Gastrocnemius medialis (tissue), 4 donors: ENCODE data around the gene RPA3. TPM values are rescaled to one million over a fixed set of nuclear protein-coding genes. Genes with fewer than 3 reads are reported as not detected.

ENCODE experiments used
- ATAC-seq, 2 donors: fragments of 150-250 bp; one replicate each; pipeline ENCODE4 v1.9.1; 2016
- DNase-seq, 2 donors: peaks; one replicate each; pipeline ENCODE4 v3.0.0-alpha.2; 2019
- H3K27ac ChIP-seq, 4 donors: fragments of 200-600 bp; sonication (generic); 1 replicate in 1 of 4; 2 replicates in 3 of 4; pipeline ENCODE4 v1.5.1; 2016 to 2018; ENCODE audit warnings: mild to moderate bottlenecking in 2 of 4, moderate library complexity in 1 of 4
- H3K27me3 ChIP-seq, 3 donors: fragments of 200-600 bp; sonication (generic) in 2 of 3; 1 replicate in 1 of 3; 2 replicates in 2 of 3; pipeline versions ENCODE4 v1.5.1 to v1.6.0; 2016 to 2019; ENCODE audit warnings: mild to moderate bottlenecking in 1 of 3, moderate library complexity in 1 of 3
- H3K36me3 ChIP-seq, 2 donors: fragments of 200-600 bp; sonication (generic) in 1 of 2; one replicate each; pipeline ENCODE4 v1.5.1; 2017 to 2018
- H3K4me1 ChIP-seq, 2 donors: fragments of 200-600 bp; sonication (generic) in 1 of 2; one replicate each; pipeline ENCODE4 v1.5.1; 2016 to 2017; ENCODE audit warnings: mild to moderate bottlenecking in 2 of 2
- H3K4me3 ChIP-seq, 4 donors: fragments of 200-600 bp; sonication (generic) in 3 of 4; 1 replicate in 1 of 4; 2 replicates in 3 of 4; pipeline ENCODE4 v1.5.1; 2016 to 2019; ENCODE audit warnings: mild to moderate bottlenecking in 2 of 4
- H3K9me3 ChIP-seq, 3 donors: fragments of 200-600 bp; sonication (generic) in 2 of 3; 1 replicate in 1 of 3; 2 replicates in 2 of 3; pipeline ENCODE4 v1.5.1; 2016 to 2019
- CTCF ChIP-seq, 5 experiments: fragments of 450-650 bp in 3 of 5; fragments of 200-600 bp in 2 of 5; sonication (generic) in 2 of 5; IDR thresholded peaks in 4 of 5; conservative IDR thresholded peaks in 1 of 5; 1 replicate in 4 of 5; 2 replicates in 1 of 5; pipeline ENCODE4 v1.5.1; 2016 to 2019; ENCODE audit warnings: antibody characterized with exemption in 5 of 5, mild to moderate bottlenecking in 3 of 5, moderate library complexity in 3 of 5
- POLR2A ChIP-seq, 2 donors: fragments of 450-650 bp; IDR thresholded peaks; one replicate each; pipeline ENCODE4 v1.6.1; 2017; ENCODE audit warnings: antibody characterized with exemption in 2 of 2, mild to moderate bottlenecking in 2 of 2, moderate library complexity in 2 of 2
- in situ Hi-C, 4 donors: fragments of 200-750 bp; cut with MboI; loops; one replicate each; pipeline versions ENCODE4 v1.15.0 to v1.8.0; 2017; ENCODE audit warnings: low sequenced_read_pairs in 4 of 4
- intact Hi-C: fragments of 100-400 bp; cut with DNase I; formaldehyde crosslinking; loops from one replicate; pipeline ENCODE4 v1.15.1; 2023; ENCODE audit warnings: low total_unique reads
- total RNA-seq, 4 donors: library from RNA; depleted of rRNA; stranded (reverse); fragments of >200 nt; gene quantifications; one replicate each; pipeline versions ENCODE4 v1.1.0 to v1.2.3, GENCODE V29; 2016

Gene RPA3
- total RNA-seq, 4 donors from 2014 or later: 4.7 to 14.3 (median 12.5) TPM

- Histone ChIP-seq H3K4me3 (no peak overlapping the region), H3K36me3 (no peaks in the 10 kb centered on the region), H3K27ac (no peak overlapping the region), H3K9me3 (no peaks in the 10 kb centered on the region), H3K4me1 (peaks cover 5 to 6% of the 10 kb centered on the region in 2 donors), H3K27me3 (no peaks in the 10 kb centered on the region)
- intact Hi-C loops (no loop called here), in situ Hi-C loops (loop anchor here in 2 of 4 donors (10.0 to 25.0 kb wide), 2 partner anchors 67 to 461 kb away; no protein-coding TSS in a partner anchor)
- TF ChIP-seq POLR2A (IDR thresholded peaks at IDR 0.05) (no peak), CTCF (IDR thresholded peaks at IDR 0.05 in 4 of 5, conservative IDR thresholded peaks at IDR 0.05 in 1 of 5) (no peak)
- no peak for ATAC-seq
- no peak for DNase-seq
Measured at GRCh38 chr7:7751243-7752092, 33.1 kb upstream of the RPA3 start.

- DNase-seq (no peak), ATAC-seq (no peak)
- Histone ChIP-seq H3K27ac (no peak overlapping the region), H3K27me3 (no peaks in the 10 kb centered on the region), H3K36me3 (no peaks in the 10 kb centered on the region), H3K9me3 (no peaks in the 10 kb centered on the region), H3K4me3 (no peak overlapping the region), H3K4me1 (peaks cover 5 to 8% of the 10 kb centered on the region in 2 donors)
- TF ChIP-seq POLR2A (IDR thresholded peaks at IDR 0.05) (no peak), CTCF (IDR thresholded peaks at IDR 0.05 in 4 of 5, conservative IDR thresholded peaks at IDR 0.05 in 1 of 5) (no peak)
- in situ Hi-C loops: loop anchor here in 2 of 4 donors (10.0 to 25.0 kb wide), 2 partner anchors 66 to 462 kb away; no protein-coding TSS in a partner anchor
- intact Hi-C loops: no loop called here
Measured at GRCh38 chr7:7750571-7751242, 32.3 kb upstream of the RPA3 start.

- Histone ChIP-seq H3K4me3 (no peak overlapping the region), H3K36me3 (no peaks in the 10 kb centered on the region), H3K9me3 (no peaks in the 10 kb centered on the region), H3K27ac (no peak overlapping the region), H3K27me3 (no peaks in the 10 kb centered on the region), H3K4me1 (peaks cover 4 to 15% of the 10 kb centered on the region in 2 donors)
- TF ChIP-seq CTCF (IDR thresholded peaks at IDR 0.05 in 4 of 5, conservative IDR thresholded peaks at IDR 0.05 in 1 of 5): no peak
- TF ChIP-seq POLR2A (IDR thresholded peaks at IDR 0.05): no peak
- DNase-seq (no peak), ATAC-seq (no peak)
- intact Hi-C loops (no loop called here), in situ Hi-C loops (no loop called here)
Measured at GRCh38 chr7:7746458-7746857, 28.1 kb upstream of the RPA3 start.

GRCh38 chr7:7745966-7746365 is 27.6 kb upstream of the RPA3 start:
- in situ Hi-C loops (no loop called here), intact Hi-C loops (no loop called here)
- H3K4me3 ChIP-seq: no peak overlapping the region
- ATAC-seq (no peak), DNase-seq (no peak)
- H3K4me1 ChIP-seq: peaks cover 0 to 15% of the 10 kb centered on the region in 2 donors
- H3K27ac ChIP-seq: no peak overlapping the region
- no peaks in the 10 kb centered on the region for H3K27me3 ChIP-seq
- no peaks in the 10 kb centered on the region for H3K9me3 ChIP-seq
- H3K36me3 ChIP-seq: no peaks in the 10 kb centered on the region
- no peak for TF ChIP-seq CTCF (IDR thresholded peaks at IDR 0.05 in 4 of 5, conservative IDR thresholded peaks at IDR 0.05 in 1 of 5)
- no peak for TF ChIP-seq POLR2A (IDR thresholded peaks at IDR 0.05)
